ENCODE data around the gene POMGNT1.
A peak's percentile ranks its signal among the peaks of the same experiment; 100 is the strongest.

- peak; percentile 74 to 92 (median 88) for TF ChIP-seq CTCF (optimal IDR thresholded peaks at IDR 0.05 in 1 of 3, IDR thresholded peaks at IDR 0.05 in 1 of 3, conservative IDR thresholded peaks at IDR 0.05 in 1 of 3; ENCODE audit: extremely low read depth in 1 of 3, insufficient read depth in 2 of 3, low read length in 3 of 3)
- no peak for TF ChIP-seq EZH2 (IDR thresholded peaks at IDR 0.05; ENCODE audit: low read length)
Measured at GRCh38 chr1:46179138-46180081, 18.8 kb downstream of the POMGNT1 start.
